Myocyte (in vitro differentiated cells): ENCODE measurements around the gene SH3D19. TPM values are rescaled to one million over a fixed set of nuclear protein-coding genes. Genes with fewer than 3 reads are reported as not detected.

Experiments used
- DNase-seq: peaks from one replicate; pipeline ENCODE4 v3.0.0-alpha.2; 2012; ENCODE audit warnings: low read depth
- total RNA-seq: library from RNA; depleted of rRNA; stranded (reverse); fragments of >200 nt; gene quantifications from 2 replicates; pipeline ENCODE4 v1.2.3, GENCODE V29; 2014

SH3D19 gene
- total RNA-seq, 1 donor from 2014 or later = 24.1 TPM

DNA sequence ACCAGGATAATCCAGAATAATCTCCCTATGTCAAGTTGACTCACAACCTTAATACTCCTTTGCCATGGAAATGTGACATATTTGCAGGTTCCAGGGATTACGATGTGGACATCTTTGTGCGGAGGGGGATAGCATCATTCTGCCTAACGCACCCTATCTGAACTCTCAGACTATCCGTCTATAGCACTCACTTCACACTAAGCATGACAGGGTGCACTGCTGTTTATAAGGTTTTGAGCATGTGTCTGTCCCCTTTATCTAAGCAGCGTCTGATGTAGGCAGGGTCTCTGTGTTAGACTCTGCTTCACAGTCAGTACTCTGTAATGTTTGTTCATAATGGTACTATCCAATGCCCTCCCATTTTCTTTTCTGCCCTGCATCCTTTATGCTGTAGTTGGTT lies 91.8 kb downstream of the SH3D19 start:
- DNase-seq = no peak

DNA sequence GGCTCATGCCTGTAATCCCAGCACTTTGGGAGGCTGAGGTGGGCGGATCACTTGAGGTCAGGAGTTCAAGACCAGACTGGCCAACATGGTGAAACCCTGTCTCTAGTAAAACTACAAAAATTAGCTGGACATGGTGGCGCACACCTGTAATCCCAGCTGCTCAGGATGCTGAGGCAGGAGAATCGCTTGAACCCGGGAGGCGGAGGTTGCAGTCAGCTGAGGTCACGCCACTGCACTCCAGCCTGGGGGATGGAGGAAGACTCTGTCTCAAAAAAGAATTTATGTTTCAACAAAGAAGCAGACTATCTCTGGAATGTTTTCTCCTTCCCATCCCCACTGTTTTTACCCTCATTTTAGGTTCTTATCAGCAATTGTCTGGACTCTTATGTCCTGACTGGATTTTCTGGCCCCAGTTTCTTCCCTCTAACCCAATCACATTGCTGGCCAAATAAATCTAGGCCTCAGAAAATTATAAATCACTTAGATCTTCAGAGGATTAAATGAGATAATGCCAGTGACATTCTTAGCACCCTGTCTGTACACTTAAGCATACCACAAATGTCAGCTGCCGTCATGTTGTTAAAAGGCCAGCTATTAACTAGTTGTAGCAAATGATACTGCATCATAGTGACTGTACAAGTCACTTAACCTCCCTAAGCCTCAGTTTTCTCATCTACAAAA lies 93.3 kb downstream of the SH3D19 start:
- peak; percentile 23 for DNase-seq

DNA sequence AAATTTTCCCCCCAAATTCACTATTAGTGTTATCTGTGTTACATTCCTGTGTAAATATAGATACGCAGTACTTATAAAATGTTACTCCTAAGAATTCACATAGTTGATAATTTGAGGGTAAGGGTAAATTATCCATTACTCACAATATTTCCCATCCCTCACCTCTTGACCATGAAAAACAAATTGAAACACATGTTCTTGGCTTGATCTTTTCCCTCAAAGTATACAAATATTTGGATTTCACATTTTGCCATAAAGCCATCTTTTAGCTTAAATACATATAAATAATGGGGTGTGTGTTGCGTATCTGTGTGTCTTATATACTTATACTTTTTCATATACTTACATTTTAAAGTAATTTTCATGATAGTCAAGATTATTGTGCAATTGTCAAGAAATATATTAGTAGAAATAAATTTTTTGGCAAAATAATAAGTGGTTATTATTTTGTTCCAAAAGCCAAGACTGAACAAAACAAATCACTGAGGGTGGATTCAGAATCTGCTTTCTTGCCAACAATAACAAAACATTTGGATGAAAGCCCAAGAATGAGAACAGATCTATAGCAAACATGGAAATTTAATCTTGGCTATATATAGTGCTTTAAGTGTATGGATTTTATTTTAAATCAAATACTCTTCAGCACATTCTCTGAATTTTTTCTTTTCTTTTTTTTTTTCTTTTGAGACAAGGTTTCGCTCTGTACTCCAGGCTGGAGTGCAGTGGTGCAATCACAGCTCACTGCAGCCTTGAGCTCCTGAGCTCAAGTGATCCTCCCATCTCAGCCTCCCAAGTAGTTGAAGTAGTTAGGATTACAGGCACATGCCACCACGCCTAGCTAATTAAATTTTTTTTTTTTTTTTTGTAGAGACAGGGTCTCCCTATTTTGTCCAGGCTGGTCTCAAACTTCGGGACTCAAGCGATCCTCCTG lies 97.0 kb downstream of the SH3D19 start:
- DNase-seq = peak; percentile 9

DNA sequence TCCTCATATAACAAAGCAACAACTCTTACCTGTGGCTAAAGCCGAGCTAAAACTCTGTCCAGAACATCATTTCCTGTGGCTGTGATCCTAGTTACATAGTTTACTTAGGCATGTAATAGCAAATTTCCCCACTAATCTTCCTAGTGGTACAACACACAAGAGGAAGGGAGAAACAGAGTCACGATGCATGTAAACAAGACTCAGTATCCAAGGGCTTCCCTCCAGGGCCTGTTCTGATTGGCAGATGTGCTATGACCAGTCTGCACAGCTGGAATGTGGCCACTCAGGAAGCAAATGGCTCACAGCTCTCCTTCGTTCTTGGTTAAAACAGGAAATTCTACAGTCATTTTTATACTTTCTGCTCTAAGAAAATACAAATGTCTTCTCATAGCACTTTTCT lies 97.7 kb downstream of the SH3D19 start:
- DNase-seq = peak; percentile 77

DNA sequence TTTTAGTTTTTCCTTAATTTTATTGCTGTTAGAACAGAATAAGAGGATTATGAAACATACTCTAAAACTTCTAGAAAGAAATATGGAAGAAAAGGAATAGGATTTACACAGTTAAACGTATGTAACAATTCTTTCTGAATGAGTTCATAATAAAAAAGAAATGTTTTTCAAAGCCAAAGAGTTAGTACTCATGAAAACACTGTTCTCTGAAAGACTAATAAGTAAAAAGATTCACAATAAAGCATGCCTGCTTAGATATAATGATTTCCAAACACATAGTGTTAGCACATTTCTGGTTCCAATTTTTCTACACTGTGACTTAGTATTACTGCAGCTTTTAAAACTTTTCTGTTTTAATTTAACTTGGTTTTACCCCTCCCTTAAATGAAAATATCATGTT lies 98.2 kb downstream of the SH3D19 start:
- no peak for DNase-seq

DNA sequence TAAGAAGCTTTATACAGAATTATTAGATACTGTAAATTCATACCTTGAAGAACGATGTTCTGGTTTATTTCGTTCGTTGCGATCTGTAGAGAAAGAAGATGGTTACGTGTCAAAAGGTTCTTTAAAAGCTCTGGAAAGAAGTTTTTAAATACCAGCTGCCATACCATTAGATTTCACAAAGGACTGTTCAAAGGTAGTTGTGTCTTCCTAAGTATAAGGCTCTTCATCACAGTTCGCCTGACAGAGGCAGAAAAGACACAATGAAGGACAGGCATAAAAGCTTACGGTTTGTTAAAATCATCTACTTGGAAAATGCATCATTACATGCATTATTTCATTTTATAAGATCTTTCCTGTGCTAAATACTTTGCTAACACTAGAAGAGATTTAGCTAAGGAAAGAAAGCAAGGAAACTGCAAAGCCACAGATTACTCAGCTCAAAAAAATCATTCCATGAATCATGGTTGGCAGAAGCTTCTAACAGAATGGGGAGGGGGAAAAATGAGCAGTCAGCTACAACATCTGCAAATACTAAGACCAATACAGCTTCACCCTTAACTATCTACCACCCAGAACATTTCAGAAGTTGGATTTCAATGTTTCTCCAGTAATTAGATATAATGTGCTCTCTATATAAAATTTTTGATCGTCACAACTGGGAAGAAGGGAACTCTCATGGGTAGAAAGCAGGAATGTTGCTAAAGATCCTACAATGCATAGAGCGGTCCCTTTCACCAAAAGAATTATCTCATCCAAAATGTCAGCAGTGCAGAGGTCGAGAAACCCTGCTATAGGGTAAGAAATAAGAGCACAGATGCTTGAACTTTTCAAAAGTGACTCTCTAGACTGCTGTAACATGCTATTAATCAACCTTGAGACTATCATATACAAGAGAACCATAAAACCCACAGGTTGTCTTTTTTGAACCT lies 99.1 kb downstream of the SH3D19 start:
- DNase-seq = peak; percentile 77

DNA sequence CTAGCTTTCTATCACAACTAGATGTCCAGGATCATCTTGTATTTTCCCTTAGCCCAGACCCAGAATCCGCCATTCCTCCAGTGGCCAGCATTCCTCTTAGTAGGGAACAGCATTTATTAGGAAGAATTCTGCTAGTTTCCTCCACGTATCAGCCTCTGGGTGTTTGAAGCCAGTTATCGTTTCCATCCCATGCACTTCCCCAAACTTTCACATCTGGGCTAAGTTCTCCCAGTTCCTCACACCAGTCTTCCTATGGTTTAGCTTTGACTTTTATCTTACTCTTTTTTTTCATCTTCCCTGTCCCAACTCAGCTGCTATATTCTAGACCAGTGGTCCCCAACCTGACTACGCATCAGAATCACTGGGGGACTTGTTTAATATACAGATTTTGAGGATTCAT lies 101.9 kb downstream of the SH3D19 start:
- no peak for DNase-seq

DNA sequence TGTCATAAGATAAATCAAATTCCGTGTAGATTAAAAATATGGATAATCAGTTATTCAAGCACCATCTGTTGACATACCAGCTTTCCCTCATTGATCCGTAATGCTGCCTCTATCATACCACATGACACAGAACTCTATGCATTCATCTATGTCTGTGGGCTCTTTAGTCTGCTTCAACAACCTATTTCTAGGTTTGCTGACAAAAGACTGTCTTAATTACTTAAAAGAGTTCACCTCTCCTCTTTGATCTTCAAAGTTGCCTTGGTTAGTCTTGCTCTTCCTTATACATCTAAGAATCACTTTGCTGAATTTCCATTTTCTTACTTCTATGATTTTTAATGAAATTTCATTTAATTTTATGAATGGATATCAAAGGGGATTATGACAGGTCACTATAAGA lies 105.5 kb downstream of the SH3D19 start:
- DNase-seq = no peak

DNA sequence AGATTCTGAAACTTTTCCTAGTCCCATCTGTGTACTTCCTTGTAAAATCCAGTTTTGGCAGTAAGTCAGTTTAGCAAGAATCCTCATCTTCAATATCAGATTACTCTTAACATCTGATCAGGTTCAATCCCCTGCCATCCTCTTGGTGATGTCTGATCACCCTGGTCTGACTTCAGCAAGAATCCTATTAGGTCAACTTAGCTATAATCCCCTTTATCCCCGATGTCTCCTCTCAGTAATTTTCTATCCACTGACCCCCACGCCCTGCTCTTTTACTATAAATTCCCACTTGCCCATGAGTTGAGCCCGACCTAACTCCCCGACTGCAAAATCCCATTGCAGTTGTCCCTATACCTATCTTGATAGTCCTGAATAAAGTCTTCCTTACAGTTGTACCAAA lies 106.3 kb downstream of the SH3D19 start:
- DNase-seq = no peak

DNA sequence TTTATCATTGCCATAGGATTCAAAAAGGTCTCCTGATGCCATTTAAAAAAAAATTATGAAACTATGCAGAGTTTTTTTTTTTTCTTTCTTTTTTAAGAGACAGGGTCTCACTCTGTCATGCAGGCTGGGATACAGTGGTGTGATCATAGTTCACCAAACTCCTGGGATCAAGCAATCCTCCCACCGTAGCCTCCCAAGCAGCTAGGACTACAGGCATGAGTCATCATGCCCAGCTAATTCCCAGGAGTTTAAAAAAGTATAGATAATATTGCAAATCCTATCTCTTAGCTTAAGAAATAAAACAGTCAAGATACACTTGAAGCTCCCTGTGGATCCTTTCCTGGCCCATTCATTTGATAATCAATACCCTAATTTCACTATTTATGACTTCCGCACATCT lies 107.1 kb downstream of the SH3D19 start:
- DNase-seq = no peak

DNA sequence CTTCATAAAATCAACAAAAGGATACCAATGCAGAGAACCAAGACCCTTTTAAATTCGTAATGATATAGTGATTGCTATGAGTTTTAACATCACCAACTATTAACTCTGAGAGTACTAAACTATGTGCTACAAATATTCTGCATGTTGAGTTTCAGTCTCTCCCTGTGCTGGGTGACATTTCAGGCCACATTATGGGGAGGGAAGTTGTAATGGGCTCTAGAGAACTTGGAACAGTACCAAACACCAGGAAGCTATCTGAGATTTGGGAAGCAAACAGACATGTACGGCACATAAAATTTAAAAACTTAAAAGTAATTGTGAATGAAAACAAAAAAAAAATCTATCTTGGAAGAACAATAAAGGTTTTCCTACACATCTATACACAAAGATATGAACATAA lies 108.1 kb downstream of the SH3D19 start:
- no peak for DNase-seq

DNA sequence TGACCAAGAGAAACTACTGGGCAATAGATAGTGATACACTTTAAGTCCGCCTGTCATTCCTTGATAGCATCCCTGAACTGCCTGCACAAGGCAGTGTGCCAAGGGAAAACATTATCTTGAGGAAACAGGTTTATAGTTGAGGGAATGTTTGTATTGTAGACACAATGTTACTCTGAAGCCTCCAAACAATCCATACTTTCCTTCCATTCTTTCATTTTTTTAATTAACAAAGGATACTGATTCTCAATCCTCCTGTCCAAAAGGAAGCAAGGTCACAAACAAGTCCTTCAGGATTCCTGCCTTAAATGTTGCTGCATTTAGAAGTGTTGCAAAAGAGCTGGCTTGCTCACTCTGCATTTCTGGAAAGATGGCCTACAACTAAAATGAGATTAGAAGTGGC lies 110.1 kb downstream of the SH3D19 start:
- no peak for DNase-seq

DNA sequence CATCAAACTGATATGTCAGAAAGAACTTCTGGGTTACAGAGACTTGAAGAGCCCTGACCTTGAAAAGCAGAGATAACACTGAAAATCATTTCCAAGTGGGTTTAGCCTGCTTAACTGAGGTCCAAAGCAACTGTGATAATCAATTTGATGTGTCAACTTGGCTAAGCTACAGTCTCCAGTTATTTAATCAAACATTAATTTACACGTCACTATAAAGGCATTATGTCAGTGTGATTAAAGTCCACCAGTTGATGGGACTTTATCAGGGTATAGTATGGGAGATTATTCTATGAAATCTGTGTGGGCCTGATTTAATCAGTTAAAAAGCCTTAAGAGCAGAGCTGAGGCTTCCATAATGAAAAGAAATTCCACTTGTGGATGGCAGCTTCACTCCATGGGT lies 117.5 kb downstream of the SH3D19 start:
- DNase-seq = no peak

DNA sequence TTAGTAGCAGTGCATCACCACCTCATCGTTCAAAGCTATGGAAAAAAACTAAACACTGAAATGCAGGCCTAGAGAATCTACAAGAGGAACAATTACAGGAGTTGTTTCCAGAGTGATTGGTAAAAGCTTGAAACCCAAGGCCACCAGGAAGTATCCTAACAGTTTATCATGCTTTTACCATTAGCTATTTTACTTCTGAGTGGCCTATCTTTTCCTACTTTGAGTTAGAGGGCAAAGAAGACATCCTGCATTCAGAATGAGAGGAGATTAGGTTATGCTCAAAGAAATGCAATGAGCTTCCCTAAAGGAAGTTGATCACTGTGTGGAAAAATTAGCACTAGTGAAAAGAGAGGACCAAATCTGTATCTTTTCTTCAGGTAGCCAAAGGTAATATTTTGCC lies 118.2 kb downstream of the SH3D19 start:
- no peak for DNase-seq

DNA sequence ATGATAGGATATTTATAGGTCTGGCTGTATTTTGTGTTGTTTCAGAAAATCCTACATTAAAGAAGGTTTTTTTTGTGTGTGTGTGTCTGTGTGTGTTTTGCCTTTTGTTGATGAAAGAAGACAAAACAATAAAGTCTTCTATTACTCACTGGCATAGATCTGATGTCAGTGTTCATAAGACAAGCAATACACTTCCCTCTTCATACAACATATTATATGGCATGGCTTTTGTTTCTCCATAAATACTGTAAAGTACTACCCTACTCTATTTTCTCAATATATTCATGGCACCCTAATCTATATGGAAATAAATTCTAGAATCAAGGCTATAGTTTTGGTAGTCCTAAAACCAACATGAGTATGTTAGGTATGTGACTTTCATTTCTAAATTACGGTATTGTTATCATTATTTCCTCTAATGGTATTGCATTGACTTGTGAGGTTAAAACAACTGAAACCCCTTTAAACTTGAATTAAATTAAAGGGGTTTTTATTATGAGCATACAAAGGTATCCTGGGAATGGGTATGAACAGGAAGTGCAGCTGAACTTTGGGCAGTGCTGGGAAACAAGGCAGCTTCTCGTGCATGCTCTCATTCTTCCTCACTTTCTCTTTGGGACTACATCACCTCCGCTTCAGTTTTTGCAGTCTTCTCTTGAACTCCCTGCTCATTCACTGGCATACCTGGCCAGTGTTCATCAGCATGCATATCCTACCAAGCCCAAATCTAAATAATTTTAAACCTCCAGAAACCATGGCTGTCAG lies 119.0 kb downstream of the SH3D19 start:
- no peak for DNase-seq

DNA sequence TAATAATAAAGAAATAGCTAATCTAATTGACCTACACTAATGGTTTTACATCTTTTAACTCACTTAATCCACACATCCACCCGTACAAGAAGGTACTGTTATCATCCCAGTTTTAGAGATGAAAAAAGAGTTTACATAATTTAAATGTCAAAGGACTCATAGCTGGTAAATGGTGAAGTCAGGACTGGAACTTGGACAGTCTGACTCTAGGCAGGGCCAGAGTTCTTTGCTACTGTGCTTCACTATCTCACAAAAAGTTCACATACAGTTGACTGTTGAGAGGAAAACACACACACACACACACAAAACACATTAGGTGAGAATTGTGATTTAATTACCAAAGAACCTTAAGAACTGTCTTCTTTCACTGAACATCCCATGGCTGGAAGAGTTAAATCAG lies 119.7 kb downstream of the SH3D19 start:
- DNase-seq = no peak

DNA sequence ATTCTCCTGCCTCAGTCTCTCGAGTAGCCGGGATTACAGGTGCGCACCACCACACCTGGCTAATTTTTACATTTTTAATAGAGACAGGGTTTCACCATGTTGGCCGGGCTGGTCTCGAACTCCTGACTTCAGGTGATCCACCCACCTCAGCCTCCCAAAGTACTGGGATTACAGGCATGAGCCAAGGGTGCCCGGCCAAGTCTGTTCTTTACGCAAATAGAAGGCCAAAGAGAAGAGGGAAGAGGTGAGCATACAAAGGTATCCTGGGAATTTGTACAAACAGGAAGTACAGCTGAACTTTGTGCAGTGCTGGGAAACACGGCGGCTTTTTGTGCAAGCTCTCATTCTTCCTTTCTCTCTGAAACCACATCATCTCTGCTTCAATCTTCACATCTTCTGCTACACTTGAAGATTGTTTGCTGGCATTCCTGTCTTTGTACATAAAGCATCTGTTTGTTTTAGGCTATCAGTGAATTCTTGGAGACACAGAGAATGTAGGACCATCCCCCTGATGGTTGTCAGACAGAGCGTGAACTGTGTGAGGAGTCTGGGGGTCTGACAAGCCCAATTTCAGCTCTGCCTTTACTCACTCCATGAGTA lies 120.4 kb downstream of the SH3D19 start:
- DNase-seq = no peak

DNA sequence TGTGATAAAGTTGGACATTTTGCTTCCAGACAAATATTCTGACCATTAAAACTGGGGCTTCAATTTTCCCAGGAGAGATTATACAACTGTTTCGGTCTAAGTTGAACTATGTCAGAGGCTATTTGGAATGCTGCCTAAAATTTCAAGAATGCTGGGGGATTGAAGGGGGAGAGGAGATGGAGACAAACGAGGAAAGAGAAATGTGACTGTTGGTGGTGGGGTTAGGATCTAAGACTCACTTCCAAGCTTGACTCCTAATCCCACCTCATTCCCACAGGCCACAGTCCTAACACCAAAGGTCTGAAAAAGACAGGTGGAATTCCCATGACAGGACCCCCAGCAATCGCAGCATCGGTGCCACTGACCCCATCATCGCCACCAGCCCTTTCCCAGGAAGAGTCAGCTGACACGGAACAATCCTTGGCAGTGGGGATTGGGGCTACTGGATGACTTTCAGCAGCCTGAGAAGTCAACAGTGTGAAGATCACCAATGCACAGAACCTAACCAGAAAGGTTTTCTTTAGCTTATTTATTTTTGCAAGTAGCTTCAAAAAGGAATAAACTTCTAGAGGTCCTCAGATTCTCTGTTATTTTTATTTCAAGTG lies 122.5 kb downstream of the SH3D19 start:
- peak; percentile 65 for DNase-seq

DNA sequence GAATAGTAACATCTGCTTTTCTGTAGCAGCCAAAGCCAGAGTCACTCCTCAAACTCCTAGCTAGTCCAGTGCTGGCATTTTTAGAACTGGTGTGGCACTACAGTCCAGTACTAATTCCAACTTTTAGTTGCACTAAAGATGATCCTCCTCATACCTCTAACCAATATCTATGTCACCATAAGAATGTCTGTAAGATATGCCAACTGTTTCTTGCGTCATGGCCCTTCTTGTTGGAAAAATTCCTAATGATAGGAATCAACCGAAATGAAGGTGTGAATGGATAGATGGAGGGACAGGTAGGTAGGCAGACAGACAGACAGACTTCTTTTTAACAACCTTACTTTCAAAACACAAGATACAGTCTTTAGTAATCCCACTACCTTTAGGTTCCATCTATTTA lies 123.0 kb downstream of the SH3D19 start:
- DNase-seq = no peak
